Smooth muscle cell (in vitro differentiated cells): ENCODE measurements around the gene LTA4H. TPM values are rescaled to one million over a fixed set of nuclear protein-coding genes. Genes with fewer than 3 reads are reported as not detected.
"Not testable (repeated sequence)": the region's sequence is repeated elsewhere in the genome, so short reads cannot be mapped to it uniquely, and the experiment has no call there.

ENCODE experiments used
- DNase-seq: peaks from one replicate; lab custom pipeline; 2025; ENCODE audit not compliant: unreplicated experiment; lab: John Stamatoyannopoulos, UW
- H2AFZ ChIP-seq: fragments of 200-600 bp; sonication (generic); 2 replicates; pipeline ENCODE4 v1.6.0; 2016; ENCODE audit warnings: antibody characterized with exemption, low read depth, mild to moderate bottlenecking
- H3F3A ChIP-seq: fragments of 200-600 bp; sonication (generic); 2 replicates; pipeline ENCODE4 v1.6.0; 2017; ENCODE audit warnings: antibody characterized with exemption, low read depth
- H3K27ac ChIP-seq: fragments of 200-600 bp; sonication (generic); 2 replicates; pipeline ENCODE4 v1.5.1; 2016; ENCODE audit warnings: low read depth, mild to moderate bottlenecking
- H3K27me3 ChIP-seq: fragments of 200-600 bp; sonication (generic); 2 replicates; pipeline ENCODE4 v1.6.1; 2016; ENCODE audit warnings: low read depth, mild to moderate bottlenecking
- H3K36me3 ChIP-seq: fragments of 200-600 bp; sonication (generic); 2 replicates; pipeline ENCODE4 v1.5.1; 2016; ENCODE audit warnings: low read depth
- H3K4me1 ChIP-seq: fragments of 200-600 bp; sonication (generic); 2 replicates; pipeline ENCODE4 v1.5.1; 2016; ENCODE audit warnings: low read depth
- H3K4me2 ChIP-seq: fragments of 200-600 bp; sonication (generic); 2 replicates; pipeline ENCODE4 v1.6.0; 2016; ENCODE audit warnings: mild to moderate bottlenecking
- H3K4me3 ChIP-seq: fragments of 200-600 bp; sonication (generic); 2 replicates; pipeline ENCODE4 v1.5.1; 2016; ENCODE audit warnings: mild to moderate bottlenecking
- H3K79me2 ChIP-seq: fragments of 200-600 bp; sonication (generic); 2 replicates; pipeline ENCODE4 v1.6.0; 2016; ENCODE audit warnings: low read depth, mild to moderate bottlenecking
- H3K9ac ChIP-seq: fragments of 200-600 bp; sonication (generic); 2 replicates; pipeline ENCODE4 v1.6.0; 2016; ENCODE audit warnings: low read depth
- H3K9me3 ChIP-seq: fragments of 200-600 bp; sonication (generic); replicated peaks from 2 replicates; pipeline ENCODE4 v1.5.1; 2016; ENCODE audit warnings: low read depth
- H4K20me1 ChIP-seq: fragments of 200-600 bp; sonication (generic); 2 replicates; pipeline ENCODE4 v1.6.0; 2016; ENCODE audit warnings: low read depth
- CTCF ChIP-seq: fragments of 200-600 bp; sonication (generic); IDR thresholded peaks from 2 replicates; pipeline ENCODE4 v1.5.1; 2017; ENCODE audit warnings: borderline replicate concordance, mild to moderate bottlenecking, antibody characterized with exemption; ENCODE audit not compliant: insufficient read depth, poor library complexity, severe bottlenecking
- WGBS: methylation state at CpG from one replicate; pipeline ENCODE4 v1.1.7; 2016; ENCODE audit warnings: low lambda C conversion rate; 5-methylcytosine and 5-hydroxymethylcytosine counted together
- polyA plus RNA-seq: library from polyadenylated mRNA; unstranded; fragments of >200 nt; fragmentation: Nextera tagmentation; extraction: Ambion mirVana; gene quantifications from 2 replicates; pipeline ENCODE4 v1.2.1, GENCODE V29; 2016
- total RNA-seq: library from RNA; depleted of rRNA; stranded (reverse); fragments of >200 nt; gene quantifications from 2 replicates; pipeline ENCODE4 v1.2.3, GENCODE V29; 2014

LTA4H gene
- total and polyA plus RNA-seq, 2 experiments from 2014 or later: 33.9 to 74.4 TPM

- 88% methylated on average over 2 of the region's 2 CpGs for WGBS
- H3F3A ChIP-seq: no peaks in the 10 kb centered on the region
- H3K9ac ChIP-seq: no peak overlapping the region
- no peaks in the 10 kb centered on the region for H3K36me3 ChIP-seq
- H2AFZ ChIP-seq: no peak overlapping the region
- no peak overlapping the region for H3K4me2 ChIP-seq
- TF ChIP-seq CTCF: no peak
- no peak overlapping the region for H3K4me3 ChIP-seq
- H3K79me2 ChIP-seq: no peaks in the 10 kb centered on the region
- H3K27me3 ChIP-seq: no peaks in the 10 kb centered on the region
- no peaks in the 10 kb centered on the region for H3K9me3 ChIP-seq
- no peak overlapping the region for H3K27ac ChIP-seq
- DNase-seq: no peak
- peaks cover 14% of the 10 kb centered on the region for H3K4me1 ChIP-seq
- H4K20me1 ChIP-seq: no peaks in the 10 kb centered on the region
Observed at GRCh38 chr12:96068636-96069035, 33.2 kb upstream of the LTA4H start.

GRCh38 chr12:96068111-96068510 is 32.7 kb upstream of the LTA4H start:
- no peaks in the 10 kb centered on the region for H3K36me3 ChIP-seq
- no peak overlapping the region for H3K4me2 ChIP-seq
- peaks cover 9% of the 10 kb centered on the region for H3K4me1 ChIP-seq
- no peak overlapping the region for H2AFZ ChIP-seq
- H3K27me3 ChIP-seq: no peaks in the 10 kb centered on the region
- H3K9ac ChIP-seq: no peak overlapping the region
- no peak overlapping the region for H3K27ac ChIP-seq
- no peaks in the 10 kb centered on the region for H3K79me2 ChIP-seq
- no peak for DNase-seq
- H4K20me1 ChIP-seq: no peaks in the 10 kb centered on the region
- no peaks in the 10 kb centered on the region for H3K9me3 ChIP-seq
- TF ChIP-seq CTCF: no peak
- WGBS: 95% methylated on average over 5 of the region's 5 CpGs
- H3K4me3 ChIP-seq: no peak overlapping the region
- H3F3A ChIP-seq: no peaks in the 10 kb centered on the region

GRCh38 chr12:96065776-96066175 is 30.4 kb upstream of the LTA4H start:
- H3K4me1 ChIP-seq, H3F3A ChIP-seq: not testable (repeated sequence)
- WGBS: 100% methylated on average over 3 of the region's 3 CpGs

GRCh38 chr12:96064966-96065365 is 29.6 kb upstream of the LTA4H start:
- no peak overlapping the region for H3K27ac ChIP-seq

More at GRCh38 chr12:96065776-96066175, 30.4 kb upstream of the LTA4H start:
- not testable (repeated sequence) for H3K27ac ChIP-seq, H3K4me3 ChIP-seq, H3K36me3 ChIP-seq, H4K20me1 ChIP-seq, H3K27me3 ChIP-seq, H3K9ac ChIP-seq, H2AFZ ChIP-seq, H3K4me2 ChIP-seq, H3K79me2 ChIP-seq, DNase-seq, H3K9me3 ChIP-seq

More at GRCh38 chr12:96064966-96065365, 29.6 kb upstream of the LTA4H start:
- Histone ChIP-seq H3K4me2 (no peak overlapping the region), H3K79me2 (no peaks in the 10 kb centered on the region), H3F3A (no peaks in the 10 kb centered on the region), H2AFZ (no peak overlapping the region), H3K9ac (no peak overlapping the region), H3K27me3 (no peaks in the 10 kb centered on the region), H3K4me1 (no peaks in the 10 kb centered on the region), H4K20me1 (no peaks in the 10 kb centered on the region), H3K4me3 (no peak overlapping the region), H3K9me3 (no peaks in the 10 kb centered on the region), H3K36me3 (no peaks in the 10 kb centered on the region)
- no peak for DNase-seq
- TF ChIP-seq CTCF: no peak
- WGBS: 87% methylated on average over 5 of the region's 5 CpGs
